Measurements from ENCODE around the gene FAM8A1.

FAM8A1 gene

DNA sequence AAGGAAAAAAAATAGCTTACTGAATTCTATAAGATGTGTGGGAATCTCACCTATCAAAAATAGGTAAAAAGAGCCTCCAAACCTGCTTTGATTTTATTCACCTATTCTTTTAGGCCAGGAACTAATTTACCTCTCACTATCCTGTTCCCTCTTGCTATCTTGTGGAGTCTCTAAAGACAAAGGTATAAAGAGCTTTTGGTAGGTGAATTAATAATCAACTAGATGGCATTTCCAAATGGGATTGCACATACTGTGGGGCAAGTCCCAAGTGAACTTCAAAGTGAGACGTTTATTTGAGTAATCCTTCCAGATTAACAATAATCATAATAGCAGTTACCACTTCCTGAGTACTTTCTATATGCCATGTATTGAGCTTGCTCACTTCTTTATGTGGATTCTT lies 2.8 kb downstream of the FAM8A1 start:
- no peak for DNase-seq

DNA sequence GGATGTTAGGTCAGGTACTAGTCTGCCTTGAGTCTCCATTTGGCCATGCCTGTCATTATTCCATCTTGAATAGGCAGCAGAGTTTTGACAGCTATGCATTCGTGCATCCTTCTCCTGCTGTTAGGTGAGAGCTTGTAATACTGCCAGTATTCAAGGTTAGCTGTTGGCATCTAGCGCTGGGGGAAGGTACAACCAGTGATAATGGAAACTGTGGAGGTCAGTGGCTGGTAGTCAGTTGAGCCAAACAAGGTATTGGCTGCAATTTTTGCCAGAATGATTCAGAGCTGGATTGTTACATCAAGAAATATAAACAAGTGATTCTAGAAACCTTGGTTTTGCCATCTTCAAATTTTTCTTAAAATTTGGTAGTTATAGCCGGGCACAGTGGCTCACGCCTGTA lies 6.5 kb downstream of the FAM8A1 start:
- no peak for DNase-seq

DNA sequence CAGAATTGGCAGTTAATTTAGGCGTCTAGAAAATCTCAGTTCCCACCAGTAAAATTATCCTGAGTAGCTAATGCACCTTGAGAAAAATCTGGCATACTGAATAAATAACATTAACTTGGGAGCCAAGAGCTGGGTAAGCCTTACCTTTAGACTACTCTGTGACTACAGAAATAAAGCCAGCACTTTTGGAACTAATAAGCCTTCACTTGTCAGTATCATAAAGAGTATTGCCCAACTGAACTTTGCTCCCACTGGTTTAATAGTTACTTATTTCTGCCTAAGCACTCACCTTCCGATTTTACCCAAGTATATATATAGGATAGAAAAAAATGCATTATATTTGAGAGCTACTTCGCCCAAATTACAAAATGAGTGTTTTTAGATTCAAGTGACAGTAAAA lies 10.7 kb downstream of the FAM8A1 start:
- DNase-seq: no peak

DNA sequence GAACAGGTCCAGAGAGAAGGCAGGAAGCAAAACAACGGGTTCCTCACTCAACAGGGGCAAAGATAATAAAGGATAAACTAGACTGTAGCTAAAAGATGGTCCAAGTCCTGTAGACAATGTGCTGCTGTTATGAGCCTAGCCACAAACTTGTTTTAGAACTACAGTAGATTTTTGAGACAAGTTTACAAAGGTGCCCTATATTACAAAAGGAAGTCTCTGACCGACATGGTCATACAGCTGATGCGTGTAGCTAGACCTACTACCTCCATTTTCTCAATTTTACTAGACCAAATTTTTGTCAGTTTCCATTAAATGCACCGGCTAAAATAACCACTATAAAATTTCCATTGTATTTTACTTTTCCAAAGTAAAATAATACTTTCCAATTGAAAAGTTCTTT lies 11.9 kb downstream of the FAM8A1 start:
- no peak for DNase-seq

DNA sequence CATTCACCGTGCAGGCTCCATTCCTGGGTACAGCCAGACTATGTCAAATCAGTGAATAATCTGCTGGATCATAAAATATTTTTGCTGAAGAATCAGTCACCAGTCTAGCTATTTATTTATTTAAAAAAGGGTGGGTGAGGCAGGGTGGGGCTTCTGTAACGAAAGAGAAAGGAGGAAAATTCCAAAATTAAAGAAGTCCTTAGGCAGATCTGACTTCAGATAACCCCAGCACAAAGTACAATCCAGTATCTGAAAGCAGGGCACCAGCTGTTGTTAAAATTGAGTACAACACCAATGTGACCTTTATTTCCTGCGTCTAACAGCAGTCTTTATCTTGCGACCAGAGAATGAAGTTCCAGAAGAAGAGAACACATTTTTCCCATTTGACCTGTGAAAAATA lies 15.7 kb downstream of the FAM8A1 start:
- no peak for DNase-seq

DNA sequence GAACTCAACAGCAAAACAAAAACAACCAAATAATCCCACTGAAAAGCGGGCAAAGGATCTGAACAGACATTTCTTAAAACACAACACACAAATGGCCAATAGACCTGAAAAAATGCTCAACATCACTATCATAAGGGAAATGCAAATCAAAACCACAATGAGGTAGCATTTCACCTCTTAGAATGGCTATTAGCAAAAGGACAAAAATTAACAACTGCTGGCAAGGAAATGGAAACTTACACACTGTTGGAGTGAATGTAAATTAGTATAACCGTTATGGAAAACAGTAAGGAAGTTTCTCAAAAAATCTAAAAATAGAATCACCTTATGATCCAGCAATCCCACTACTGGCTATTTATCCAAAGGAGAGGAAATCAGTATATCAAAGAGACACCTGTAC lies 20.9 kb downstream of the FAM8A1 start:
- DNase-seq: no peak

DNA sequence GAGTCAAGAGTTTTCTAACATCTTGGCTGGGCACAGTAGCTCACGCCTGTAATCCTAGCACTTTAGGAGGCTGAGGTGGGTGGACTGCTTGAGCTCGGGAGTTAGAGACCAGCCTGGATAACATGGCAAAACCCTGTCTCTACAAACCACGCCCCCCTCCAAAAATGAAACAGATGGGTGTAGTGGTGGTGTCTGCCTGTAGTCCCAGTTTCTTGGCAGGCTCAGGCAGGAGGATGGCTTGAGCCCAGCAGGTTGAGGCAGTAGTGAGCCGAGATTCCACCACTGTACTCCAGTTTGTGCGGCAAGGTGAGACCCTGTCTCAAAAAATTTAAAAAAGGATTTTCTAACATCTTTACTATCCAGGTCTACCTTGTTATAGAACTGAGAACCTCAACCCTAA lies 22.0 kb downstream of the FAM8A1 start:
- DNase-seq: no peak

DNA sequence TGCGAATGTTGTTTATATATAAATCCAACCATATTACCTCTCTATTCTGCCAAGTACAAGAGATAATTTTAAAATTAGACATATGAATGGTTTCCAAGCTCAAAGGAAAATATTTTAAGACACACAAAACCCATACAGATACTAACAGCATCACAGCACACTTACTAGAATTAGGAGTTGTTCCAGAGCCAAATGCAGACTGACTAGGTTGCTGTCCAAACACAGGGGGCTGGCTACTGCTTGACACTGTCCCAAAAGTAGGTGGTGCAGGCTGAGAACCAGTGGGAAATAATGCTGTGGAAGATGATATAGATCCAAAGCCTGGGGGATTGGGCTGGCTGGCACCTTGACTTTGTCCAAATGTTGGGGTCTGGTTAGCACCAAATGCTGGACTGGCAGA lies 24.3 kb downstream of the FAM8A1 start:
- no peak for DNase-seq

DNA sequence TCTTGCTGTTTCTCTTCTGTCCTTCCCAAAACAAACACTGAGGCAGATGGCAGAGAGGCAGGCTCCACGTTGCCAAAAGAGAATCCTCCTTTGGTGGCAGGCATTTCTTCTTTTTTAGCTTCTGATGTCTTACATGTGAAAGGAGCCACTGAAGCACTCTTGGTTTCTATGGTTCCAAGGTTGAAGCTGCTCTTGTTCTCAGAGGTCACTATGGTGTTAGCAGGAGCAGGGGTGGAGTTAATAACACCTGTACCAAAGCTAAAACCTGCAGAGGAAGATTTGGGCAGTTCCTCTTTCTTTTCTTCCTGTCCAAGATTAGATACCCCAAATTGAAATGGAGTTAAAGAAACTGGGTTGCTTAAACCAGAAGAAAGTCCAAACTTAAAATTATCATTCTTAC lies 28.8 kb downstream of the FAM8A1 start:
- DNase-seq: no peak

DNA sequence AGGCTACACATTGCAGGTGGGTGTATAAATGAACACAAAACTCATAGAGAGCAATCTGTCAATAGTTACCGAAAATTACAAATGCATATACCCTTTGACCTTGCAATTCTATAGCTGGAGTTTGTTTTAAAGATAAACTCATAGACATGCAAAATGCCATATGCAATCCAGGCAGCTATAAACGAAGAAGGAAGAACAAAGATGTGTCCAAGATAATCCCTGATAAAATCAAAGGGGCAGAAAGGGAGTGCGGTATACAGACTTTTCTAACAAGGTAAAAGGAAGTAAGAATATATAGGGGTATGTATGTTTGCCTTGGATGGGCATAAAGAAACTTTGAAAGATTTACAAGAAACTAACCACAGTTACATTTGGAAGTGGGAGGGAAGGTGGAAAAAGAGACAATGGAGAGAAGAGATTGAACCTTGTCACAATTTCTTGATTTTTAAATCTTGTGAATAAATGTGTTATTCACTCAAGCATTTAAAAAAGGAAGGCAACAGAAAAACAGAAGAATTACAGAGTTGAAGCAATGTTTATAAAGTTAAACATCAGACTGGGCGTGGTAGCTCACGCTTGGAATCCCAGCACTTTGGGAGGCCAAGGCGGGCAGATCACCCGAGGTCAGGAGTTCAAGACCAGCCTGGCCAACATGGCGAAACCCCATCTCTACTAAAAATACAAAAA lies 29.9 kb downstream of the FAM8A1 start:
- DNase-seq: no peak

DNA sequence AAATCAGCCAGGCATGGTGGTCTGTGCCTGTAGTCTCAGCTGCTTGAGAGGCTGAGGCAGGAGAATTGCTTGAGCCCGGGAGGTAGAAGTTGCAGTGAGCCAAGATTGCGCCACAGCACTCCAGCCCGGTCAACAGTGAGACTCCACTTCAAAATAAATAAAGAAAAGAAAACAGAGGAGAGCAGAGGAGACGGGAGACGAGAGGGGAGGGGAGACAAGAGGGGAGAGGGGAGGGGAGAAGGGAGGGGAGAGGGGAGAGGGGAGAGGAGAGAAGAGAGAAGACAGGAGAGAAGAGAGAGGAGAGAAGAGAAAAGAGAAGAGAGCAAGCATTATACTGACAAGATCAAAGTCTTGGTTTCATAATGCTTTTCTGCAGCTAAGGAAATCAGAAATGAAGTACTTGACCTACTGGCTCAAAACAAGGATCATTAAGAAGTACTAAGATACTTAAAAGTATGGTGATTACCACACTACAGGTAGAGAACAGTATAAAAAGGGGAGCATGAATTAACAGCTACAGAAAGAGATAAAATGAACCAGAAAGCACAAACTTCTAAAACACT lies 30.5 kb downstream of the FAM8A1 start:
- DNase-seq: no peak

DNA sequence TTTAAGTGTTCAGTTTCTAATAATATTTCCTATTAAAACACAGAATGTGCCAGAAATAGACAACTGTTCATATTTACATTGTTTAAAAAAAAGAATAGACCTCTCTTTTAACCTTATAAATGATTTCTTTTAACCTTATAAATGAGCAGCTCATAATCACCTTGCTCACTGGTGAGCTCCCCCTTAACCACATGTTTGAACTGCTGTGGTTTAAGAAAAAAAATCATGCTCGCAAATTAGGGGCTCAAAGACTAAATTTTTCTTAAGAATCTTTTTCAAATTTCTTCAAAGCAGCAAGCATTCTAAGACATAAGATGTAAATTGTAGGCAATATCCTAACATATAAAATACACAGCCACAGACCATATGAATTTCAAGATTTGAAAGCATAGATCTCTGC lies 32.8 kb downstream of the FAM8A1 start:
- DNase-seq: no peak

DNA sequence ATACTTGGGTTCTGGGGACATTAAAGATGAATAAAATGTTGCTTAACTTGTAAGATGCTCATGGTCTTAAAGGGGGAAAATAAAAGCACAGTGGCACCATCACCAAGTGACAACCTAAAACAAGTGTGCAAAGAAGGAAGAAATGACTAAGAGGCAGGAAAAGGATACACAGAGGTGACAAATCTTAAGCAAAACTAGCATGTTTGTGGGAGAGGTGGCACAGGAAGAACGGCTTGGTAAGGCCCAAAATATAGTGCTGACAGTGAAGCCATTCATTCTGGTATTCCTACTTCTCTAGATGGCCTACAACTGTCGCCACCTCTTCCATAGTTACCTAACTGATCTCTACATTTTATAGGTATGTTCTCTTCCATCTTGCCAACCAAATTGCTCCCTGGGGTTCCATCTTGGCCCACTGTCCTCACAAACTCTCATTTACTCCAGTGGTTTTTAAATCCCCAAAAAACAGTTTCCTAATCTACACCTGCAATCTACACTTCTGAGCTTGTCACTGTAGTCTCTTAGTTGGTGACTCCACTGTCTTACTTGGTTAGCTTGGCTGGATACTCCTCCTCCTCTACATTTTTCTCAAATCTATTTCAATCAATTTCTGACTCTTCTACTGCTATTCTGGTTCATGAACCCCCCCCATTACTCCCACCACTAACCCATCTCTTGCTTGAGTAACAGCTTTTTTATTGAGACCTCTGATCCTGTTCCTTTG lies 33.5 kb downstream of the FAM8A1 start:
- DNase-seq: no peak

DNA sequence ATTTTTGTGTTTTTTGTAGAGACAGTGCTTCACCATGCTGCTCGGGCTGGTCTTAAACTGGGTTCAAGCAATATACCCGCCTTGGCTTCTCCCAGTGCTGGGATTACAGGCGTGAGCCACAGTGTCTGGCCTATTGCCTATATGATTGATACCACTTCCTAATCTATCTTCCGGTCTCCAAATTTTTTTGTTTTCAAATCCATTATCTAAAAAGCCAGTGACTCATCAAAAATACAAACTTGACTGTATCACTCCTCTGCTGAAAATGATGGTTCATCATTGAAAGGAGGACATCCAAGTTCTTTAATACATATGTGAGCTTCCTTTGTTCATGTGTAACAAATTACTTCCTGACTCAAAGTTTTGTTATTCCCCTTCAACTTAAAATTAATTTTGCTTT lies 35.5 kb downstream of the FAM8A1 start:
- DNase-seq: no peak

DNA sequence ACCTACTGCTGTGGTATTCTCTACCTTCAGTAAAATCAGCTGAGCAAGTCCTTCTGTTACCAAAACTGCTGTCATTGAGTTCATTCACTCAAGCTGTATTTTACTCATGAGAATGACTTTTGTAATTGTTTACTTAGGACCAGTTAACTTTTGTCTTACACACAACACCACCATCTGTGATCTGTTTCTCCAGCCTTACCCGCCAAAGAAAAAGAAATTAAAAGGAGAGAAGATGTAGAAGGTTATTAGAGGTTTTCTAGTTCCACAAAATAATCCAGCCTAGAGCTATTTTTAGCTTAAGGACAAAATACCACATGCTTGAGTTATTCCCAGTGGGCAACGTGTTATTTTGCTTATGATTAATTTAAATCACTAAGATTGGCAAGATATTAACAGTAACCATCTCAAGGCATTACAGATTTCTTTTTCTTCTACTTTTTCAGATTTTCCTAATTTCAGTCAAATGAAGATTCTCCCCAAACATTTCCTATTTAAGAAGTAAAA lies 38.2 kb downstream of the FAM8A1 start:
- DNase-seq: no peak

DNA sequence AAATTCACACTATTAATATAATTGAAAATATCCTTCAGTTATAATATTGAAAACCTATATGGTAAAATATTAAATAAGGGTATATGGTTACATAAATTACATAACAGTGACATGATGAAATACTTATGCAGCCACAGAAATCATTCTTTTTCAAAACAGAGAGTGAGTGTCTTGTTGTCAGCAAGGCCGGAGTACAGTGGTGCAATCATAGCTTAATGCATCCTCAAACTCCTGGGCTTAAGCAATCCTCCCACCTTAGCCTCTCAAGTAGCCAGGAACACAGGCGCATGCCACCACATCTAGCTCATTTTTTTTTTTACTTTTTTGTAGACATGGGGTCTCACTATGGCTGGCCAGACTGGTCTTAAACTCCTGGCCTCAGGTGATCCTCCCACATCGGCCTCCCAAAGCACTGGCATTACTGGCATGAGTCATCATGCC lies 40.4 kb downstream of the FAM8A1 start:
- DNase-seq: no peak

DNA sequence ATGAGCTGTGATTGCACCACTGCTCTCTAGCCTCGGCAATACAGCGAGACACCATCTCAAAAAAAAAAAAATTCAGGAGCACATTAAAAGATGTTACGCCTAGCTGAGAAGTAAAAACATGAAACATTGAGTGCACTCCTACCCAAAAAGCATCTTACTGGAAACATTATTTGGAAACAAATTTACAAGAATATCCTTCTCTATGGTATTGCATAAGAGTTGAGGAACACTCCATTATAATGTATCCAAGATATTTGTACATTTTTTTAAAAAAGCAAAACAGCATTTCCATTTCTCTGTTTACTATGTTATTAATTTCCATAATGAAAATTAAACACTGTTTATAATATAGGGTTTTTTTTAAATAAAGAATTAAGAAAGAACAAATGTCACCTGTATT lies 48.6 kb downstream of the FAM8A1 start:
- no peak for DNase-seq

DNA sequence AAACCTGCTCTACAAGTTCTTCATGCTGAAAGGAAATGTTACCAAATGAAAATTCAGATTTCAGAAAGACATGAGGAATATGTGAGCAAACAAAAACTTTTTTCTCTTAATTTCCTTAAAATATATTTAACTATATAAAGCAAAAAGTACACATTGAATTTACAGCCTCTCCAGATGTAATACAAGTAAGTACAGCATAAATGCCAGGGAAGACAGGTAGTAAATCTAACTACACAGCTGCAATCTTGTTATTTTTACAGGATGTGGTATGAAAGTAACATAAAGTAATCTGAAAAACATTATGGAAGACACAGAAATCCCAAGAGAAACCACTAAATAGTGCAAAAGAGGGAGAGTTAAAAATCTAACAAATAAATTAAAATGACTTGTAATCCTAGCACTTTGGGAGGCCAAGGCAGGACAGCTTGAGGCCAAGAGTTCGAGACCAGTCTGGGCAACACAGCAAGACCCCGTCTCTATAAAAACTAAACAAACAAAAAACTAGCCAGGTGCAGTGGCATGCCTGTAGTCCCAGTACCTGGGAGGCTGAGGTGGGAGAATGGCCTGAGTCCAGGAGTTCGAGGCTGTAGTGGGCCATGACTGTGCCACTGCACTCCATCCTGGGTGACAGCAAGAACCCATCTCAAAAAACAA lies 50.7 kb downstream of the FAM8A1 start:
- DNase-seq: no peak

DNA sequence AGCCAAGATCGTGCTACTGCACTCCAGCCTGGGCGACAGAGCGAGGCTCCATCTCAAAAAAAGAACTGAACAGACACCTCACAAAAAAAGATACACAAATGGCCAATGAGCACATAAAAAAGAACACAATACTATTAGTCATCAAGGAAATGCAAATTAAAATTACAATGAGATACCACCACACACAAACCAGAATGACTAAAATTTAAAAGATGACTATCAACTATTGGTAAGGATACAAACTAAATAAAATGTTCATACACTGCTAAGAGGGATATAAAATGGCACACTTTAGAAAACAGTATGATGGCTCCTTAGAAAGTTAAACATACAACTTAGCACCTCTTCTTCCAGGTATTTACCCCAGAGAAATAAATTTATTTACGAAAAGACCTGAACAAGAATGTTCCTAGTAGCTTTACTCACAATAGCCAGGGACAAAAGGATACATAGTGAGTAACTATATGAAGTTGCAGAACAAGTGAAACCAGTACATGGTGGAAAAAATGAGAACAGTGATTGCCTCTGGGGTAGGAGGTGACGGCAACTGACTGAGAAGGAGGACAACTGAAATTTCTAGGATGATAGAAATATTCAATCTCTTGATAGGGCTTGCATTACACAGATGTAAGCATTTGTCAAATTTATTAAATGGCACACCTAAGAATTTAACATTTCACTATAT lies 53.2 kb downstream of the FAM8A1 start:
- no peak for DNase-seq

DNA sequence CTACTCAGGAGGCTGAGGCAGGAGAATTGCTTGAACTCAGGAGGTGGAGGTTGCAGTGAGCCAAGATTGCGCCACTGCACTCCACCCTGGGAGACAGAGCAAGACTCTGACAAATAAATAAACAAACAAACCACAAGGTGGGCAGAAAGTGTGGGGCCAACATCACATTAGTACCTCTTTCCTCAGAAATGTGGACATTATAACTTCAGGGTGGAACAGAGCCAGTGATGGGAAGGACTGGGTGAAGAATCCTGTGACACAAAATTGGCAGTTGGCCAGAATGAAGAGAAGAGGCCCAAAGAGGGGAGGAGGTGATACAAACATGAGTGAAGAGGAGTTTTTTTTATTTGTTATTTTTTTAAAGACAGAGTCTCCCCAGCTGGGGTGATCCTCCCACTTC lies 56.0 kb downstream of the FAM8A1 start:
- DNase-seq: no peak

DNA sequence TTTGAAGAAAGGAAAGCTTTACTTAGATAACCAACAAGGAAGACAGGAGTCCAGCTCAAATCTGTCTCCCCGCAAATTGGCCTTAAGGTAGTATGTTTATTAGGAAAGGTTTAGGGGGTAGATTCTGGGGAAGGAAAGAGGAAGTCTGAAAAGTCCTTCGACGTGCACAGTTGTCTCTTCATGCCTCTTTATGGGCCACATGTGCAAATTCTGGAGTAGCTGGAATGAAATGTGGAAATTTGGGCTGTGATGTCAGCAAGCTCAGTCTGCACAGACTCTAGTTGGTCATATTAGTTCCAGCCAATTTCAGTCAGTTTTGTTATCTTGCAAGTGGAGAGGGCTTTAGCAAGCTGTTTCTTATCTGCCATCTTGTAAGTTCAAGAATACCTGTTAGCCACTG lies 56.5 kb downstream of the FAM8A1 start:
- no peak for DNase-seq
